Karpas-422 (cell line): ENCODE measurements around the gene ADRA2B. TPM values are rescaled to one million over a fixed set of nuclear protein-coding genes. Genes with fewer than 3 reads are reported as not detected.

Experiments
- DNase-seq: peaks from one replicate; pipeline ENCODE4 v3.0.0-alpha.2; 2015
- H2AFZ ChIP-seq: fragments of 200-600 bp; sonication (generic); 2 replicates; pipeline ENCODE4 v1.6.1; 2014; ENCODE audit warnings: antibody characterized with exemption, low read length, mixed read lengths
- H3K27ac ChIP-seq: fragments of 200-600 bp; sonication (generic); 2 replicates; pipeline ENCODE4 v1.5.1; 2014; ENCODE audit warnings: mild to moderate bottlenecking, low read length, moderate library complexity
- H3K27me3 ChIP-seq: fragments of 200-600 bp; sonication (generic); 2 replicates; pipeline ENCODE4 v1.6.1; 2014; ENCODE audit warnings: low read length, mixed read lengths
- H3K36me3 ChIP-seq: fragments of 200-600 bp; sonication (generic); 2 replicates; pipeline ENCODE4 v1.6.1; 2014; ENCODE audit warnings: low read length, mixed read lengths; ENCODE audit not compliant: insufficient read depth
- H3K4me1 ChIP-seq: fragments of 200-600 bp; sonication (generic); 2 replicates; pipeline ENCODE4 v1.6.1; 2014; ENCODE audit warnings: mild to moderate bottlenecking, low read length, mixed read lengths
- H3K4me2 ChIP-seq: fragments of 200-600 bp; sonication (generic); 2 replicates; pipeline ENCODE4 v1.6.1; 2014; ENCODE audit warnings: low read length, low read depth, mild to moderate bottlenecking; ENCODE audit not compliant: poor library complexity, severe bottlenecking
- H3K4me3 ChIP-seq: fragments of 200-600 bp; sonication (generic); 2 replicates; pipeline ENCODE4 v1.5.1; 2014; ENCODE audit warnings: mild to moderate bottlenecking, antibody characterized with exemption, low read length, mixed read lengths
- H3K79me2 ChIP-seq: fragments of 200-600 bp; sonication (generic); 2 replicates; pipeline ENCODE4 v1.6.1; 2014; ENCODE audit warnings: mild to moderate bottlenecking, low read length, mixed read lengths
- H3K9ac ChIP-seq: fragments of 200-600 bp; sonication (generic); 2 replicates; pipeline ENCODE4 v1.6.0; 2014; ENCODE audit warnings: low read length
- H3K9me2 ChIP-seq: fragments of 200-600 bp; sonication (generic), shearing (Covaris generic); replicated peaks from 2 replicates; pipeline ENCODE4 v1.6.0; 2014; ENCODE audit warnings: mild to moderate bottlenecking, low read length, moderate library complexity; ENCODE audit not compliant: insufficient read depth
- H3K9me3 ChIP-seq: fragments of 300-700, 200-600 bp; sonication (generic); 2 replicates; pipeline ENCODE4 v1.6.1; 2014; ENCODE audit warnings: low read length, mixed read lengths
- H4K20me1 ChIP-seq: fragments of 200-600 bp; sonication (generic); 2 replicates; pipeline ENCODE4 v1.6.1; 2014; ENCODE audit warnings: mild to moderate bottlenecking, antibody characterized with exemption, low read length, low read depth; ENCODE audit not compliant: insufficient read depth
- total RNA-seq: library from RNA; depleted of rRNA; stranded (reverse); fragments of >200 nt; shearing (Covaris generic); gene quantifications from 2 replicates; pipeline ENCODE4 v1.2.3, GENCODE V29; 2014; ENCODE audit warnings: low replicate concordance

Gene ADRA2B
- total RNA-seq, 1 experiment from 2014 or later, result not detected

DNA sequence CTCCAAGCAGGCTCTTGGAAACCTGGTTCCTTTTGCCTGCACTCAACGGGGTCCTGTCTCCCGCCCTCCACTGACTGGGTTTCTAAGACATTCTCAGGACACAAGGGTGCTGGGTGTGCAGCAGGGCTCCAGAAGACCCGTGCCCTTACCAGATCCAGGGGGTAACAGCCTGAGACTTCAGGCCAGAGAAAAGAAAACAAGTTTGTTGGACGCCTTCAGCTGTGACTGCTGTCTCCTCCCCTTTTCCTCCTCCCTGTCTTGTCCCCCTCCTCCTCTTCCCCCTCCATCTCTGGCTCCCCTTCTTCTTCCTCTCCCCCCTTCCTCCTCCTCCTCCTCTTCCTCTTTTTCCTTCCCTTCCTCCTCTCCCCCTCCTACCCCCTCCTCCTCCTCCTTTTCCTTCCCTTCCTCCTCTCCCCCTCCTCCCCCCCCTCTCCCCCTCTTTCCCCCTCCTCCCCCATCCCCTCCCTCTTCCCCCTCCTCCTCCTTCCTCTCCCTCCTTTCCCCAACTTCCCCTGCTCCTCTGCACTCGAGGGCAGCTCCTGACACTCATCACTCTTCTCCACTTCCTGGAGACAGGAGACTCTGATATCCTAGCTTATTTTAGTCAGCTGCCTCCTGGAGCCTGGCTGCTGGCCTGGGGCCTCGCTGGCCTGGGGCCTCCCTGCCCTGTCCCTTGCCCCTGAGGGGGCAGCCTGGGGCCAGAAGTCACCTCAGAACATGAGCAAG is 12.4 kb downstream of the ADRA2B start:
- Histone ChIP-seq H2AFZ (no peak overlapping the region), H3K4me1 (no peaks in the 10 kb centered on the region), H3K27me3 (no peaks in the 10 kb centered on the region), H3K36me3 (no peaks in the 10 kb centered on the region), H3K4me2 (no peak overlapping the region), H4K20me1 (no peaks in the 10 kb centered on the region), H3K79me2 (no peaks in the 10 kb centered on the region), H3K9me3 (peaks cover 6% of the 10 kb centered on the region; the same call in 1 of the 2 replicates), H3K4me3 (no peak overlapping the region), H3K9me2 (no peaks in the 10 kb centered on the region), H3K9ac (no peak overlapping the region), H3K27ac (no peak overlapping the region)
- no peak for DNase-seq

DNA sequence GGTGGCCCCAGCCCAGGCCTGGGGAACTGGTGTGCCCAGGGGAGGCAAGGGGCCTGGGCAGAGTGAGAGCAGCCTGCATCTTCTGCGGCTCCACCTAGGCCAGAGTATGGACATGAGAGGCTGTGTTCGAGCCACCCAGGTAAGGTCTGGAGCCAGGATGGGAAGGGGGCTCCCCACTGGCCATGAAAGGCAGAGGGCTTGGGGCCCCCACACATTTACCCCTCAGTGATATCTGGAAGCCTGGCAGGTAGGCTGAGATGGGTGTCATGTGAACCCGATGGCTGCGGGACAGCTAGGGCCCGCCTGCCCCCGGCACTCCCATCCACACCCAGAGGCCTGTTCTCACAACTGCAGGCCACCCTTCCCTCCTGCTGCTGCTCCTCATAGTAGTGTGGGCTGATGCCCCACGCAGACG is 13.2 kb downstream of the ADRA2B start:
- H3K9ac ChIP-seq, result no peak overlapping the region
- H3K79me2 ChIP-seq, result no peaks in the 10 kb centered on the region
- H2AFZ ChIP-seq, result no peak overlapping the region
- no peaks in the 10 kb centered on the region for H4K20me1 ChIP-seq
- no peaks in the 10 kb centered on the region for H3K27me3 ChIP-seq
- no peaks in the 10 kb centered on the region for H3K9me2 ChIP-seq
- H3K27ac ChIP-seq, result no peak overlapping the region
- no peaks in the 10 kb centered on the region for H3K4me1 ChIP-seq
- no peak overlapping the region for H3K4me3 ChIP-seq
- H3K36me3 ChIP-seq, result no peaks in the 10 kb centered on the region
- H3K4me2 ChIP-seq, result no peak overlapping the region
- DNase-seq, result no peak
- peaks cover 6% of the 10 kb centered on the region; the same call in 1 of the 2 replicates for H3K9me3 ChIP-seq

DNA sequence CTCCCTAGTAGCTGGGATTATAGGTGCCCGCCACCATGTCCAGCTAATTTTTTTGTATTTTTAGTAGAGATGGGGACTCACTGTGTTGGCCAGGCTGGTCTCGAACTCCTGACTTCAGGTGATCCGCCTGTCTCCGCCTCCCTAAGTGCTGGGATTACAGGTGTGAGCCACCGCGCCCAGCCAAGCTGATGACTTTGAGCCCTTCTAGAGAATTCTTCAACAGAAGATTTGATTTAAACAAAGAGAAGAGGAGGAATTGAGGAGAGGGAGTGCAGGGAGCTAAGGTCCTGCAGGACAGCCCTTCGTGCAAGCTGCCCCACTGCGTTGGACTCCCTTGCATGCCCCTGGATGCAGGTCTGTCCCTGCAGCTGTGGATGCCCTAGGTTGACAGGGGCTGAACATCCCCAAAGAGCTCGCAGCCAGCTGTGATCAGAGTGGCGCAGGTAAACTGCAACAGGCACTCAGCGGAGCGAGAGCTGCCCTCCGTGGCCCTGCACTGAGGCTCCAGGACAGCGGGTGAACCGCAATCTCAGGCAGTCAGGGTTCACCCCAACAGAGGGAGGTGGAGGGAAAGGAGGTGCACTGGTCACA is 13.7 kb downstream of the ADRA2B start:
- Histone ChIP-seq H3K36me3 (no peaks in the 10 kb centered on the region), H3K9me3 (peaks cover 6% of the 10 kb centered on the region; the same call in 1 of the 2 replicates), H3K27me3 (no peaks in the 10 kb centered on the region), H3K4me2 (no peak overlapping the region), H3K9ac (no peak overlapping the region), H3K79me2 (no peaks in the 10 kb centered on the region), H3K9me2 (no peaks in the 10 kb centered on the region), H3K4me1 (no peaks in the 10 kb centered on the region), H4K20me1 (no peaks in the 10 kb centered on the region), H2AFZ (no peak overlapping the region), H3K4me3 (no peak overlapping the region), H3K27ac (no peak overlapping the region)
- no peak for DNase-seq

DNA sequence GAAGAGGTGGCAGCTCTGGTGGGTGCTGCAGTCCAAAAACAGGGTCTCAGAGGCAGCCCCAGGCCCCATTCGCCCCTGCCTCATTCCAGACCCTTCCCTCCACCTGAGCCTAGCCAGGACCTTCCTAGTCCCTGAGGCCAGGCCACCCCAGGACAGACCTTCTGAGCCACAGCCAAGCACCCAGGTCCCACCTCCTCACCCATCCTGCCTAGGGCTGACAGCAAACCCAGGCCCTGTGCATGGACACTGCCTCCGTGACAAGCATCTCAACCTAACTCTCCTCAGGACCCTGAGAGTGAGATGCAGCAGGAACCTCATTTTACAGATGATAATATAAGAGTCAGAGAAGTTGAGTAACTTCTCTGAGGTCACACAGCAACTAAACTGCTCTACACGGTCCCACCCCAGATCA is 15.5 kb downstream of the ADRA2B start:
- Histone ChIP-seq H3K9me3 (peaks cover 6% of the 10 kb centered on the region; the same call in 1 of the 2 replicates), H3K9me2 (no peaks in the 10 kb centered on the region), H3K4me2 (no peak overlapping the region), H2AFZ (no peak overlapping the region), H3K27me3 (no peaks in the 10 kb centered on the region), H3K9ac (no peak overlapping the region), H3K4me3 (no peak overlapping the region), H3K27ac (no peak overlapping the region), H3K36me3 (no peaks in the 10 kb centered on the region), H4K20me1 (no peaks in the 10 kb centered on the region), H3K4me1 (no peaks in the 10 kb centered on the region), H3K79me2 (no peaks in the 10 kb centered on the region)
- no peak for DNase-seq

DNA sequence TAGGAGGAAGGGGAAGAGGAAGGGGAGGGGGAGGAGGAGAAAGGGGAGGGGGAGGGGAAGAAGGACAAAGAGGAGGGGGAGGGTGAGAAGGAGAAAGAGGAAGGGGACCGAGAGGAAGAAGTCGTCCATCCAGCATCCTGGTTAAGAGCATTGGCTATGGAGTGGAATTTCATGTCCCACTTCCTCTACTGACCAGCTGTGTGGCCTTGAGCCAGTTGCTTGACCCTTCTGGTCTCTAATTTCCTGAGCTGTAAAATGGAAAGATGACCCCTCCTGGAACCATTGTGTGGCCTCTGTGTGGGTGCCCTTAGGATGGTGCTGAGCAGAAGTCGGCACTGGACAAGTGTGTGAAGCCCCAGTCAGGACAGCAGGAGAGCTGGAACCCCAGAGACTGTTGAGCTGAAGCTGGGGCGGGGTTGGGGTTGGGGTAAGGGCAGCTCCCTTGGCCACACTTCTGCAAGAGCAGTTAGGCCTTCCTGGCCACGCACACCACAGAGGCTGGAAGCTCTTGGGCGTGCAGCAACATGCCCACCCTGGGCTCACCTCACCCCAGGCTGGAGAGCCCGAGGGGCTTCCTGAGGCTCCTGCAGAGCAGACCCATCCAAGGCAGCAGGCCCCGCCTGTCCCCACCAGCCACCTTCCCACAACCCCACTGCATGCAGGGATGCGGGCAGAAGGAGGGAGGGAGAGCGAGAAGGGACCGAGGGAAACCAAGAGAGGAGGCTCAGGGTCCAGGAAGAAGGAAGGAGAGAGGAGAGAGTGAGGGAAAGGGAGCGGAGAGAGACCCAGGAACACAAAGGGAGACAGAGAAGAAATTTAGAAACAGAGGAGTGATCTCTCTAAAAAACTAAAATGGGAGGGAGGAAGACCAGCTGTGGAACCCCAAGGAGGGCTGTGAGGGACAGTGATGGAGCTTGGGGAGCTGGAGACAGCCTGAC is 16.2 kb downstream of the ADRA2B start:
- H3K4me3 ChIP-seq, result no peak overlapping the region
- H4K20me1 ChIP-seq, result no peaks in the 10 kb centered on the region
- H3K9me3 ChIP-seq, result peaks cover 3% of the 10 kb centered on the region; the same call in 1 of the 2 replicates
- no peaks in the 10 kb centered on the region for H3K4me1 ChIP-seq
- no peaks in the 10 kb centered on the region for H3K36me3 ChIP-seq
- no peak overlapping the region for H3K27ac ChIP-seq
- H3K4me2 ChIP-seq, result no peak overlapping the region
- no peak overlapping the region for H2AFZ ChIP-seq
- DNase-seq, result no peak
- no peak overlapping the region for H3K9ac ChIP-seq
- no peaks in the 10 kb centered on the region for H3K9me2 ChIP-seq
- no peaks in the 10 kb centered on the region for H3K79me2 ChIP-seq
- H3K27me3 ChIP-seq, result no peaks in the 10 kb centered on the region

DNA sequence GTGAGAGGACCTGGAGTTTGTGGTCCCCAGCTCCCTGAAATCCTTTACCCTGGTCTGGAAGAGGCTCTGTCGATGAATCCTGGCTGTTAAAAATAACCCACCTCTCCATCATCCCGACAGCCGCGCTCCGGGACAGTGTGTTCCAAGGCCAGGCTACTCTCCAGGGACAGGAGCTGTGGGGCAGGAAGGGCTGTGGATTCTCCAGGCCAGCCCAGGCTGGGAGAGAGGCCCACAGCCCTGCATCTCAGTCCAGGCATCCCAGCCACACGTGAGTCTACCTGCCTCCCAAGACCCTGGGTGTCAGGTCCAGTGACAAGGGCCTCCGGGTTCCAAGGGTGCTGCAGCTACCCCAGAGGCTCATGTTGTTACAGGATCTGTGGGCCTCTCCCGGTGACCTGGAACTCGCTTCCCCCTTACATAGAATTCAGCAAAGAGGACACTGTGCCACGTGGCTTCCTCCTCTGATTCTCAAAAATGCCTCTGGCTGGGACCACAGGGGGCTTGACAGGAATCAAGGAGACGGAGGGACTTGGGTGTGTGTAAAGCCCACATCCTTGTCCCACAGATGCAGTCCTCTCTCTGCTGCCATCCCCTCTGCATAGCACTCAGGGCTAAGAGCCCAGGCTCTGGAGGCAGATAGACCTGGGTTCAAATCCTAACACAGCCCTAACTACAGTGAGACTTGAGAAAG is 17.3 kb downstream of the ADRA2B start:
- H3K4me1 ChIP-seq, result no peaks in the 10 kb centered on the region
- H3K27ac ChIP-seq, result no peak overlapping the region
- H3K9me2 ChIP-seq, result no peaks in the 10 kb centered on the region
- no peak overlapping the region for H3K4me2 ChIP-seq
- DNase-seq, result no peak
- no peaks in the 10 kb centered on the region for H4K20me1 ChIP-seq
- H3K4me3 ChIP-seq, result no peak overlapping the region
- H3K9ac ChIP-seq, result no peak overlapping the region
- H3K9me3 ChIP-seq, result no peaks in the 10 kb centered on the region
- H3K79me2 ChIP-seq, result no peaks in the 10 kb centered on the region
- no peak overlapping the region for H2AFZ ChIP-seq
- H3K27me3 ChIP-seq, result no peaks in the 10 kb centered on the region
- H3K36me3 ChIP-seq, result no peaks in the 10 kb centered on the region

DNA sequence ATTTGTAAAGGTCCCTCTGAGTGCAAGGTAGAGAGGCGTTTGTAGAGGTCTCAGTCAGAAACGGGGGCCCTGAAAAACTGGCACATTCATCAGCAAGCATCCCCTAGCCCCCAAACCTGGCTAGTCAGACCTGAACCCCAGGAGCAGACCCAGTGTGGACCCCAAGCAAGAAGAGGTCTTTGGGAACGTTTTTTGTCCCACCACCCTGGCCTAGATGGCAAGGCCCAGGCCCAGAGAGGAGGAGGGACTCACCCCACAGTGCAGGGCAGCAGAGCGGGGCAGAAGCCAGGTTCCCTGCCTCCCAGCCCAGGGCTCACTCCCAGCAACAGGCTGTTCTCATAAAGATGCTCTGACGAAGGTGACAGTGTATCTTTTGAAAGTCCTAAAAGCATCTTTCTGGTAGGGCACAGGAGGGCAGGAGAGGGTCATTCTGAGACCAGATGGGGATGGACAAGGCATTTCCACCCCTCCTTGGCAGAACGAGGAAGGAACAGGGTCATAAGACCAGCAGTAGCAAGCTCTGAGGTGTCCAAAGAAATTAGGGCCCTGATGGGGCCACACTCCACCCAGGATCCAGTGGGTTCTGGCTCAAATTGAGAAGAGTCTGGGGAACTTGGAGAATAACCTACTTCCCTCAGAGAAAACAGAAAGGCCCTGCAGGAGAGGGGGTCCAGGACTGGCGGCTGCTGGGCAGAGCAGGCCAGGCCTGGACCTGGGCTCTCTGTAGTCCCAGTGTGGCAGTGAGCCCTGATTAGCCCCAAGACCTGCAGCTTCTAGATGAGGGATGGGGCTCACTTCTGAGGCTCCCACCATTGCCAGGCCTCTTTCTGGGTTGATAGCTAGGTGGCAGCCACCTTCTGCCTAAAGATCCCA is 18.2 kb downstream of the ADRA2B start:
- Histone ChIP-seq H3K36me3 (no peaks in the 10 kb centered on the region), H3K27me3 (no peaks in the 10 kb centered on the region), H3K4me3 (no peak overlapping the region), H4K20me1 (no peaks in the 10 kb centered on the region), H3K9me3 (no peaks in the 10 kb centered on the region), H3K9me2 (no peaks in the 10 kb centered on the region), H2AFZ (no peak overlapping the region), H3K4me1 (no peaks in the 10 kb centered on the region), H3K9ac (no peak overlapping the region), H3K4me2 (no peak overlapping the region), H3K79me2 (no peaks in the 10 kb centered on the region), H3K27ac (no peak overlapping the region)
- no peak for DNase-seq
